ENCODE data around the gene ATL1.

DNA sequence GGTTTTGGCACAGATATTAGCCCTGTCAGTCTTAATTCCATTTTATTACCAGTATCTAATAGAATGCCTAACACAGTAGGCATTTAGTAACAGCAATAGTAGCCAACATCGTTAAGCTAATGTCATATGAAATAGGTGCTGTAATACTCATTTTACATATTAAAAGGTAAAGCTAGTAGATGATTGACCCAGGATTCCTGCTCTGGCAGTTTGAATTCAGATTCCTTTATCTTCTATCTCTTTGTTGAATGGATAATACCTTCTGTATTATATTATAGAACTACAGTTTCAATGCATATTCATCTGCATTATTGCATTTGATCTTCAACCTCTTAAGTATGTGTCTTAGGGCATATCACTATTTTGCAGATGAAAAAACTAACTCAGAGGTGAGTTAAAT, 2.9 kb downstream of the ATL1 start:
- TF ChIP-seq CTCF (IDR thresholded peaks at IDR 0.05) = no peak
- TF ChIP-seq POLR2A (IDR thresholded peaks at IDR 0.05) = no peak
- TF ChIP-seq POLR2AphosphoS5 (IDR thresholded peaks at IDR 0.05) = no peak
- TF ChIP-seq EP300 (IDR thresholded peaks at IDR 0.05) = no peak

Measured in gastroesophageal sphincter (tissue), 3 donors.